Mesenchymal stem cell (in vitro differentiated cells and primary cell): ENCODE measurements around the gene NPAS2.

Experiments
- DNase-seq: peaks from one replicate; pipeline ENCODE4 v3.0.0-alpha.2; 2013
- H2AFZ ChIP-seq: one replicate; pipeline ENCODE4 v1.6.1; 2013; ENCODE audit warnings: low read depth, mild to moderate bottlenecking, control low read depth, inconsistent platforms, low read length, moderate library complexity
- H2AK5ac ChIP-seq: 2 replicates; pipeline ENCODE4 v1.6.1; 2013; ENCODE audit warnings: low read length, moderate library complexity, mild to moderate bottlenecking, inconsistent platforms; ENCODE audit not compliant: severe bottlenecking
- H2BK120ac ChIP-seq: one replicate; pipeline ENCODE4 v1.6.1; 2013; ENCODE audit warnings: low read depth, mild to moderate bottlenecking, inconsistent platforms, low read length, moderate library complexity
- H2BK12ac ChIP-seq, 2 experiments: one replicate each; pipeline ENCODE4 v1.6.1; 2013; ENCODE audit warnings: inconsistent platforms in 2 of 2, low read length in 2 of 2, mild to moderate bottlenecking in 2 of 2, moderate library complexity in 2 of 2, control low read depth in 1 of 2
- H2BK15ac ChIP-seq: one replicate; pipeline ENCODE4 v1.6.1; 2013; ENCODE audit warnings: mild to moderate bottlenecking, low read depth, inconsistent platforms; ENCODE audit not compliant: poor library complexity, severe bottlenecking
- H2BK5ac ChIP-seq: 2 replicates; pipeline ENCODE4 v1.6.1; 2013; ENCODE audit warnings: low read depth, mild to moderate bottlenecking, low read length, control low read depth, inconsistent platforms; ENCODE audit not compliant: poor library complexity, severe bottlenecking
- H3K14ac ChIP-seq, 2 experiments: one replicate each; pipeline ENCODE4 v1.6.1; 2013; ENCODE audit warnings: inconsistent platforms in 2 of 2, low read length in 2 of 2, control low read depth in 1 of 2, mild to moderate bottlenecking in 1 of 2, moderate library complexity in 1 of 2
- H3K18ac ChIP-seq, 2 experiments: one replicate each; pipeline ENCODE4 v1.6.1; 2013; ENCODE audit warnings: inconsistent platforms in 2 of 2, low read length in 2 of 2, control low read depth in 1 of 2, low read depth in 1 of 2, mild to moderate bottlenecking in 1 of 2
- H3K23ac ChIP-seq, 2 experiments: one replicate each; pipeline ENCODE4 v1.6.1; 2013; ENCODE audit warnings: inconsistent platforms in 2 of 2, low read length in 2 of 2, mild to moderate bottlenecking in 2 of 2, moderate library complexity in 2 of 2, control low read depth in 1 of 2
- H3K27ac ChIP-seq: 2 replicates; pipeline ENCODE4 v1.5.1; 2013; ENCODE audit warnings: mild to moderate bottlenecking, moderate library complexity, low read length, control low read depth, inconsistent platforms; ENCODE audit not compliant: poor library complexity, severe bottlenecking
- H3K27me3 ChIP-seq, 2 experiments: 2 replicates each; pipeline versions ENCODE4 v1.6.1 to v1.7.0; 2013; ENCODE audit warnings: low read length in 2 of 2, mild to moderate bottlenecking in 2 of 2, moderate library complexity in 2 of 2, control low read depth in 1 of 2, inconsistent platforms in 1 of 2; ENCODE audit not compliant: control insufficient read depth in 1 of 2, insufficient read depth in 1 of 2
- H3K36me3 ChIP-seq, 2 experiments: 2 replicates each; pipeline versions ENCODE4 v1.6.1 to v1.7.0; 2013; ENCODE audit warnings: low read length in 2 of 2, control low read depth in 1 of 2, inconsistent platforms in 1 of 2, low read depth in 1 of 2, mild to moderate bottlenecking in 1 of 2; ENCODE audit not compliant: insufficient read depth in 2 of 2, control insufficient read depth in 1 of 2
- H3K4ac ChIP-seq, 2 experiments: one replicate each; pipeline ENCODE4 v1.6.1; 2013; ENCODE audit warnings: inconsistent platforms in 2 of 2, low read length in 2 of 2, mild to moderate bottlenecking in 2 of 2, moderate library complexity in 2 of 2, control low read depth in 1 of 2, low read depth in 1 of 2
- H3K4me1 ChIP-seq: 2 replicates; pipeline ENCODE4 v1.6.1; 2013; ENCODE audit warnings: low read depth, low read length, control low read depth; ENCODE audit not compliant: control insufficient read depth, insufficient read depth
- H3K4me2 ChIP-seq: 2 replicates; pipeline ENCODE4 v1.6.1; 2013; ENCODE audit warnings: low read length, mild to moderate bottlenecking, inconsistent platforms; ENCODE audit not compliant: poor library complexity, severe bottlenecking
- H3K4me3 ChIP-seq, 2 experiments: 2 replicates each; pipeline versions ENCODE4 v1.5.1 to v1.7.0; 2013; ENCODE audit warnings: low read length in 2 of 2, mild to moderate bottlenecking in 2 of 2, control low read depth in 1 of 2, low read depth in 1 of 2; ENCODE audit not compliant: insufficient read depth in 1 of 2
- H3K79me1 ChIP-seq: replicated peaks from 2 replicates; pipeline ENCODE4 v1.6.1; 2013; ENCODE audit warnings: mild to moderate bottlenecking, control low read depth, low read length, inconsistent platforms; ENCODE audit not compliant: poor library complexity, severe bottlenecking
- H3K9ac ChIP-seq: 2 replicates; pipeline ENCODE4 v1.7.0; 2013; ENCODE audit warnings: mild to moderate bottlenecking, low read length, moderate library complexity
- H3K9me3 ChIP-seq: 2 replicates; pipeline ENCODE4 v1.7.0; 2013; ENCODE audit warnings: mild to moderate bottlenecking, low read length; ENCODE audit not compliant: control insufficient read depth
- H4K8ac ChIP-seq: one replicate; pipeline ENCODE4 v1.6.1; 2013; ENCODE audit warnings: inconsistent platforms, mild to moderate bottlenecking, low read length, moderate library complexity
- H4K91ac ChIP-seq: one replicate; pipeline ENCODE4 v1.6.1; 2013; ENCODE audit warnings: mild to moderate bottlenecking, low read length, inconsistent platforms
- WGBS: methylation state at CpG from one replicate; pipeline ENCODE4 v1.1.7; 2013; ENCODE audit warnings: mixed read lengths; 5-methylcytosine and 5-hydroxymethylcytosine counted together

The NPAS2 gene

DNA sequence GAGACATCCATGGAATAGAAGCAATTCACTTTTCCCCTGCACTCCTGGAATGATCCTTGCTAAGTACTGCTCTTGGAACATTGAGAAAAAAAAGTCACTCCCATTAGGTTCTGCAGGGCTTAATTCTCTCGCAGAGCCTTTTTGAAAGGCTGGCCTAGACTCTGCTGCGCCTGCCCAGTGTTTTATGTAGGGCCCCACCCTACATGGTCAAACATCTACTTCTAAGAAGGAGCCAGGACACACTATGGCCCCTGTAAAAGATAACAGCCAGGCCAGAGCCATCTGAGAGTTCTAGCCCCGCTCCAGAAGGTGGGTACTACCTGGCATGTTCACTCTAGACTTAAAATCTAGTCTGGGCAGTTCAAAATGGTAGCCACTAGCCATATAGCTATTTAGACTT is 30.6 kb upstream of the NPAS2 start:
- 87% methylated on average over 3 of the region's 3 CpGs for WGBS
- Histone ChIP-seq H3K14ac (no peak overlapping the region), H2AFZ (no peak overlapping the region), H2BK15ac (no peak overlapping the region), H3K4me1 (peaks cover 11% of the 10 kb centered on the region), H3K27me3 (peaks cover 0 to 21% of the 10 kb centered on the region in 2 experiments), H2BK120ac (no peak overlapping the region), H3K9ac (no peak overlapping the region), H4K91ac (no peak overlapping the region), H3K4ac (no peak overlapping the region), H2BK12ac (no peak overlapping the region), H3K4me2 (no peak overlapping the region), H3K23ac (no peak overlapping the region), H3K36me3 (no peaks in the 10 kb centered on the region), H2BK5ac (no peak overlapping the region), H3K79me1 (no peaks in the 10 kb centered on the region), H4K8ac (no peak overlapping the region), H2AK5ac (no peak overlapping the region), H3K27ac (no peak overlapping the region), H3K9me3 (no peaks in the 10 kb centered on the region), H3K18ac (no peak overlapping the region), H3K4me3 (no peak overlapping the region)
- no peak for DNase-seq

DNA sequence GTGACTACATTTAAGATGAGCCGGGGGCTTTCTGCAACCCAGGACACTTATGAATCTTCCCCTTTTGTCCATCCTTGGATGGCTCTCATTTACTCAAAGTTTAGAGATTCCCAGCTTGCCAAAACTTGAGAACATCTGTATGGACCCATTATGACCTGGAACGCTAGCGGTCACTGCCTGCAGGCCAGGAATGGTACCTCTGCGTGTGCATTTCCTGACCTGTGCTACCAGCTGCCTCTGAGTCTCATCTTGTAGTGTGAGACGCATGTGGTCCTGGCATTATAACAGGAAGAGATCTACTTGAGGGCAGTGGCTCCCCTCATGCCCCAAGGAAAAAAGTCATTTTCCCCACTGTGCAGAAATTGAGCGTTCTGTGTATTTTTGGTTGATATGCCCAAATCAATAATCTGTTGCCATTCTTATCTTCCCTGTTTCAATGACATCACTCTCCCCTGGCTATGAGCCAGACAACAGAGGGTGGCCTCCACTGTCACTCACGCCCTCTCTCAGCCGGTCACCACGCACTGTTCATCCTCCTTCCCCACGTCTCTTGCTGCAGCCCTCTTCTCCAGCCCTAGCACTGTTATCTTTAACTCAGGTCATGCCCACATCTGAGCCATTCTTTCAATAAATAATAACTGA is 28.5 kb upstream of the NPAS2 start:
- H3K23ac ChIP-seq = no peak overlapping the region
- no peak overlapping the region for H2AK5ac ChIP-seq
- H4K91ac ChIP-seq = no peak overlapping the region
- 94% methylated on average over 10 of the region's 10 CpGs for WGBS
- peaks cover 4% of the 10 kb centered on the region for H3K4me1 ChIP-seq
- H4K8ac ChIP-seq = no peak overlapping the region
- no peak overlapping the region for H2BK120ac ChIP-seq
- H2BK15ac ChIP-seq = no peak overlapping the region
- H3K18ac ChIP-seq = no peak overlapping the region
- H3K9ac ChIP-seq = no peak overlapping the region
- no peaks in the 10 kb centered on the region for H3K36me3 ChIP-seq
- H3K27me3 ChIP-seq = peaks cover 0 to 38% of the 10 kb centered on the region in 2 experiments
- H3K9me3 ChIP-seq = peaks cover 5% of the 10 kb centered on the region
- no peak overlapping the region for H3K4me3 ChIP-seq
- no peak overlapping the region for H3K4ac ChIP-seq
- no peak overlapping the region for H2BK12ac ChIP-seq
- H3K14ac ChIP-seq = no peak overlapping the region
- H2AFZ ChIP-seq = no peak overlapping the region
- H3K79me1 ChIP-seq = no peaks in the 10 kb centered on the region
- no peak overlapping the region for H2BK5ac ChIP-seq
- H3K27ac ChIP-seq = no peak overlapping the region
- H3K4me2 ChIP-seq = no peak overlapping the region
- DNase-seq = no peak

DNA sequence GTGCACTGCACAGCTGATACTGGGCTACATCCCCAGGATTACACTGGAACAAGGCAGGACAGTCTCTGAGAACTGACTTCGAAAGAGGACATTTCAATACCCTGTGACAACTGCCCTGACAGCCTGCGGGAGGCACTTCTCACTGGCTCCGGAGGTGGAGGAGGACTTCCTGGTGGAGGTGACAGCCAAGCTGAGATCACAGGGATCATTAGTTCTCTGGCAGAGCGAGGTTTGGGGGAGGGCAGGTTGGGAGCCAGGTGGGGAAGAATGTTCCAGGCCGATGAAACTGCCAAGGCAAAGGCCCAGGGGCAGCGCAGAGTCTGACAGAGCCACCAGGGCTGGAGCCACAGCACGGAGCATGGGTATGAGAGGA is 28.0 kb upstream of the NPAS2 start:
- H3K14ac ChIP-seq = no peak overlapping the region
- no peak overlapping the region for H3K4me2 ChIP-seq
- no peak overlapping the region for H2BK5ac ChIP-seq
- no peak overlapping the region for H2AK5ac ChIP-seq
- no peak overlapping the region for H2BK12ac ChIP-seq
- H3K18ac ChIP-seq = no peak overlapping the region
- H2AFZ ChIP-seq = no peak overlapping the region
- H2BK15ac ChIP-seq = no peak overlapping the region
- peaks cover 0 to 41% of the 10 kb centered on the region in 2 experiments for H3K27me3 ChIP-seq
- no peak overlapping the region for H3K4me3 ChIP-seq
- no peak overlapping the region for H4K91ac ChIP-seq
- H3K27ac ChIP-seq = no peak overlapping the region
- H3K4ac ChIP-seq = no peak overlapping the region
- H3K9ac ChIP-seq = no peak overlapping the region
- H3K36me3 ChIP-seq = no peaks in the 10 kb centered on the region
- H3K4me1 ChIP-seq = no peaks in the 10 kb centered on the region
- H3K79me1 ChIP-seq = no peaks in the 10 kb centered on the region
- H3K9me3 ChIP-seq = peaks cover 5% of the 10 kb centered on the region
- H3K23ac ChIP-seq = no peak overlapping the region
- DNase-seq = no peak
- H4K8ac ChIP-seq = no peak overlapping the region
- no peak overlapping the region for H2BK120ac ChIP-seq
- 93% methylated on average over 7 of the region's 7 CpGs for WGBS

DNA sequence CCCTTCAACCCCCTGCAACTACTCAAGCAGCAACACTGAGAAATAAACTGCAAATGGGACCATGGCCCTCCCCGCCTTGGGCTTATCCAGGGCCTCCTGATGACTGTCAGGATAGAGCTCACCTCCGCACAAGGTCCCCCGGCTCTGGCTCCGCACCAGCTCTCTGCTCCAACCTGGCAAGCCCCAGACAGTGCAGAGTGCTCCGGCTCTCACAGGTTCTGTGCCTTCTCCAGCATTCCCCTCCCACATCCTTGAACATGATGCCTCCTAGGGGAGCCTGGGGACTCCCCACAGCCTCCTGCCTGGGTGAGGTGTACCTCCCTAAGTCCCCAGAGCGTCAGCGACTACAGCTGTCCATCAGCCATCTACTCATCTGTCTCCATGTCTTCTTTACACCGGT is 26.7 kb upstream of the NPAS2 start:
- Histone ChIP-seq H3K4me3 (no peak overlapping the region), H3K9me3 (peaks cover 5% of the 10 kb centered on the region), H2BK120ac (no peak overlapping the region), H3K27ac (no peak overlapping the region), H3K18ac (no peak overlapping the region), H3K79me1 (no peaks in the 10 kb centered on the region), H2AK5ac (no peak overlapping the region), H2BK5ac (no peak overlapping the region), H3K14ac (no peak overlapping the region), H3K9ac (no peak overlapping the region), H3K23ac (no peak overlapping the region), H2BK15ac (no peak overlapping the region), H3K27me3 (peaks cover 0 to 43% of the 10 kb centered on the region in 2 experiments), H2BK12ac (no peak overlapping the region), H3K4me2 (no peak overlapping the region), H2AFZ (no peak overlapping the region), H3K36me3 (no peaks in the 10 kb centered on the region), H3K4me1 (no peaks in the 10 kb centered on the region), H4K8ac (no peak overlapping the region), H4K91ac (no peak overlapping the region), H3K4ac (no peak overlapping the region)
- DNase-seq = no peak
- WGBS = 89% methylated on average over 8 of the region's 8 CpGs
